HEK293T (cell line): ENCODE measurements around the gene ANXA5.

Source experiments
- FOXA1 ChIP-seq: fragments of 450-650 bp; IDR thresholded peaks from 2 replicates; pipeline ENCODE4 v1.6.1; 2016; ENCODE audit warnings: mild to moderate bottlenecking
- FOXK2 ChIP-seq: fragments of 450-650 bp; IDR thresholded peaks from 2 replicates; pipeline ENCODE4 v1.6.1; 2016; ENCODE audit warnings: mild to moderate bottlenecking
- HDGF ChIP-seq: fragments of 450-650 bp; IDR thresholded peaks from 2 replicates; pipeline ENCODE4 v1.6.1; 2017; ENCODE audit warnings: antibody characterized with exemption, borderline replicate concordance
- NFRKB ChIP-seq: fragments of 450-650 bp; IDR thresholded peaks from 2 replicates; pipeline ENCODE4 v1.6.1; 2016; ENCODE audit warnings: mild to moderate bottlenecking, moderate library complexity
- SP1 ChIP-seq: fragments of 450-650 bp; IDR thresholded peaks from 2 replicates; pipeline ENCODE4 v1.6.1; 2017
- TARDBP ChIP-seq: fragments of 450-650 bp; IDR thresholded peaks from 2 replicates; pipeline ENCODE4 v1.6.1; 2016

DNA sequence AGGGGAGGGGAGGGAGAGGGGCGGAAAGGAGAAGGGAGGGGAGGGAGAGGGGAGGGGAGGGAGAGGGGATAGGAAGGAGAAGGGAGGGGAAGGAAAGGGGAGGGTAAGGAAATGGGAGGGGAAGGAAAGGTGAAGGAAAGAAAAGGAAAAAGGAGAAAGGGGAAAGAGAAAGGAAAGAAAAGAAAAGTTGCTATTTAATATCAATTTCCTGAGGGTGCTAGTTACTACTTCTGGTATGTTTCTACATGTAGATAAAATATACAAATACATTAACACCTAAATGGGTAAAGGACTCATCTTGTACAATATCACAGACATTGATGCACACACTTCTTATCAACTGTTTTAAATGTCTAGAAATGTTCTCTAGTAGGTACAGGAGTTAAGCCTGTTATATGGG, 22.6 kb downstream of the ANXA5 start:
- TF ChIP-seq FOXK2 (no peak), SP1 (no peak), NFRKB (no peak), HDGF (no peak), FOXA1 (no peak), TARDBP (no peak)
